Coronary artery (tissue), 2 donors: ENCODE measurements around the gene KRT16.

Source experiments
- DNase-seq: peaks from one replicate; pipeline ENCODE4 v3.0.0-alpha.2; 2017; ENCODE audit warnings: low spot score
- H3K27ac ChIP-seq, 2 donors: fragments of 200-600 bp; sonication (generic); one replicate each; pipeline ENCODE4 v1.5.1; 2016 to 2019
- H3K4me3 ChIP-seq: fragments of 200-600 bp; sonication (generic); 2 replicates; pipeline ENCODE4 v1.5.1; 2016; ENCODE audit warnings: mild to moderate bottlenecking, moderate library complexity
- TF ChIP-seq, protein P1 (sequence below): fragments of 200-600 bp; sonication (generic); IDR thresholded peaks from one replicate; pipeline ENCODE4 v1.5.1; 2019; ENCODE audit warnings: antibody characterized with exemption

Gene KRT16

DNA sequence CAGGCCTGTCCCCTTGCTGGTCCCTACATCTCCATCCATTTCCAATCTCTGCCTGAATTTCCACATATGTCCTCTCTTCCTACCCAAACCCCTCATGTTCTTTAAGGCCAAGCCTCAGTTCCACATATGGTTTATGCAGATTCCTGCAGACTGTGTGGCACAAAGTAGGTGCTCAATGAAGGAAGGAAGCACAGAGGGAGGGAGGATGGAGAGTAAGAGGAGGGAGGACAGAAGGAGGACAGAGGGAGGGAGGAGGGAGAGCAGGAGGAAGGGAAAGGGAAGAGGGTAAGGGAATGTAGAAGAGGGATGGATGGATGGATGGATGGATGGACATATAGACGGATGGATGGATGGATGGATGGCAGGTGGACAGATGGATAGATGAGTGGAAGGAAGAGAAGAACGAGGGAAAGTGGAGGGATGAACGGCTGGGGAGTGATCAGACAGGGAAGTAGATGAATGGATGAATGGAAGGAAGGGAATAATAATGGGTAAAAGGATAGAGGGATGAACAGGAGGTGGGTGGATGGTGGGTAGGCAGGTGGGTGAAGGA is 18.1 kb downstream of the KRT16 start:
- TF ChIP-seq, protein P1, sequence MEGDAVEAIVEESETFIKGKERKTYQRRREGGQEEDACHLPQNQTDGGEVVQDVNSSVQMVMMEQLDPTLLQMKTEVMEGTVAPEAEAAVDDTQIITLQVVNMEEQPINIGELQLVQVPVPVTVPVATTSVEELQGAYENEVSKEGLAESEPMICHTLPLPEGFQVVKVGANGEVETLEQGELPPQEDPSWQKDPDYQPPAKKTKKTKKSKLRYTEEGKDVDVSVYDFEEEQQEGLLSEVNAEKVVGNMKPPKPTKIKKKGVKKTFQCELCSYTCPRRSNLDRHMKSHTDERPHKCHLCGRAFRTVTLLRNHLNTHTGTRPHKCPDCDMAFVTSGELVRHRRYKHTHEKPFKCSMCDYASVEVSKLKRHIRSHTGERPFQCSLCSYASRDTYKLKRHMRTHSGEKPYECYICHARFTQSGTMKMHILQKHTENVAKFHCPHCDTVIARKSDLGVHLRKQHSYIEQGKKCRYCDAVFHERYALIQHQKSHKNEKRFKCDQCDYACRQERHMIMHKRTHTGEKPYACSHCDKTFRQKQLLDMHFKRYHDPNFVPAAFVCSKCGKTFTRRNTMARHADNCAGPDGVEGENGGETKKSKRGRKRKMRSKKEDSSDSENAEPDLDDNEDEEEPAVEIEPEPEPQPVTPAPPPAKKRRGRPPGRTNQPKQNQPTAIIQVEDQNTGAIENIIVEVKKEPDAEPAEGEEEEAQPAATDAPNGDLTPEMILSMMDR, result no peak
- DNase-seq, result no peak
- H3K4me3 ChIP-seq, result no peak overlapping the region
- no peak overlapping the region for H3K27ac ChIP-seq

DNA sequence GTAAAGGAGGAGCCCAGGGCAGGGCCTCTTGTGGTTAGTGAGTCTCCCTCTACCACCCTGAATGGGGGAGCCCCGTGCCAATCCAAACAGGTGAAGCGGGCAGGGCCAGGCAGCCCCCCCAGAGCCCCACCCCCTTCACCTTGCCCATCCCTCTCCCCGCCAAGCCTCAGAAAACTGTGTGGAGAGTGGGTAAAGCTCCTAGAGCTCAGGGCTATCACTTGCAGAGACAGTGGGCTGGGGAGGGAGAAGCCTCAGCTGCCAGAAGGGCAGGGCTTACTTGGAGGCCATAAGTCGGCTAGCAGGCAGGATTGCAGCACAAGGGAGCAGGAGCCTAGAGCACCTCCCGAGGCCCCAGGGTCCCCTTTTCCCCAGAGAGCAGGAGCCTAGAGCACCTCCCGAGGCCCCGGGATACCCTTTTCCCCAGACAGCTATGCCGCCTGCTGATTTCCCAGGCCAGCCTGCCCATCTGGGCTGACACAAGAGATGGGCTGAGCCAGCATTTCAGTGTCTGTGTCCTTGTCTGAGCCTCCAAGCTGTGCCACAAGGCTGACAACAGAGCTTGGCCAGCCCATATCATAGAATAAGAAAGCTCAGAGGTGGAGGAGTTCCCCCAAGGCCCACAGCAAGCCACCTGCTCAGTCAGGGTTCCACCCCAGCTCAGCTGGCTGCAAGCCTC is 19.1 kb downstream of the KRT16 start:
- TF ChIP-seq, protein P1, result no peak
- H3K27ac ChIP-seq, result no peak overlapping the region
- DNase-seq, result no peak
- H3K4me3 ChIP-seq, result no peak overlapping the region

DNA sequence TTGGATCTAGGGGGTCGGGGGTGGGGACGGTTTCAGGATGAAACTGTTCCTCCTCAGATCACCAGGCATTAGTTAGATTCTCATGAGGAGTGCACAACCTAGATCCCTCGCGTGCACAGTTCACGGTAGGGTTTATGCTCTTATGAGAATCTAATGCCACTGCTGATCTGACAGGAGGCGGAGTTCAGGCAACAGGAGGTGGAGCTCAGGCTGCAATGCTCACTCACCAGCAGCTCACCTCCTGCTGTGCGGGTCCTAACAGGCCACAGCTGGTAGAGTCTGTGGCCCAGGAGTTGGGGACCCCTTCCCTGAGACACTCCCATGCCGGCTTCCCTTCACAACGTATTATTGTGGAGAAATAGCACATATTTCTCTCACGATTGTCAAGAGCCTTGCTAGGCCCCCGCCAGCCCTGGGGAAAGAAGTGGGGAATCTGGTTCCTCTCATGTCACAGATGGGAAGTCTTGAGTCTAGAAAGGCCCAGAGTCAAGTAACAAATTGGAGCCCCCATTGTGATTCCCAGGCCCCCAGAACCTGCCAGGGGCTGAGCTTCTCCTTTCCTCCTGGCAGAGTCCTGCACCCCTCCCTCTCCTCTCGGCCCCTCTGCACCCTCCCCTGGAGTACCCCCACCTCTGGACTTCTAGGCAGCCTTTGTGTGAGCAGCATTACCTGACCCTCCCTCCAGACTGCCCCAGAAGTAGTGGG is 19.8 kb downstream of the KRT16 start:
- Histone ChIP-seq H3K27ac (no peak overlapping the region), H3K4me3 (no peak overlapping the region)
- TF ChIP-seq, protein P1, result no peak
- no peak for DNase-seq

DNA sequence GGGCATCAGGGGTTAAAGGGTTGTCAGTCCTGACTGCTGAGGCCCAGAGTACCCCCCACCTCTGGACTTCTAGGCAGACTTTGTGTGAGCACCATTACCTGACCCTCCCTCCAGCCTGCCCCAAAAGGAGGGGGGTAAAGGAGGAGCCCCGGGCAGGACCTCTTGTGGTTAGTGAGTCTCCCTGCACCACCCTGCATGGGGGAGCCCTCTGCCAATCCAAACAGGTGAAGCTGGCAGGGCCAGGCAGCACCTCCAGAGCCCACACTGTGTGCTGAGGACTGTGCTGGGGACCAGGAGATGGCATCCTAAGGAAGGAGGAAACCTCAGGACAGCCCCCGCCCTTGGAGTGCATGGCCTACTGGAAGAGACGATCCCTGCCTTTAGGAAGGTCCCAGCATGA is 23.3 kb downstream of the KRT16 start:
- no peak for DNase-seq

DNA sequence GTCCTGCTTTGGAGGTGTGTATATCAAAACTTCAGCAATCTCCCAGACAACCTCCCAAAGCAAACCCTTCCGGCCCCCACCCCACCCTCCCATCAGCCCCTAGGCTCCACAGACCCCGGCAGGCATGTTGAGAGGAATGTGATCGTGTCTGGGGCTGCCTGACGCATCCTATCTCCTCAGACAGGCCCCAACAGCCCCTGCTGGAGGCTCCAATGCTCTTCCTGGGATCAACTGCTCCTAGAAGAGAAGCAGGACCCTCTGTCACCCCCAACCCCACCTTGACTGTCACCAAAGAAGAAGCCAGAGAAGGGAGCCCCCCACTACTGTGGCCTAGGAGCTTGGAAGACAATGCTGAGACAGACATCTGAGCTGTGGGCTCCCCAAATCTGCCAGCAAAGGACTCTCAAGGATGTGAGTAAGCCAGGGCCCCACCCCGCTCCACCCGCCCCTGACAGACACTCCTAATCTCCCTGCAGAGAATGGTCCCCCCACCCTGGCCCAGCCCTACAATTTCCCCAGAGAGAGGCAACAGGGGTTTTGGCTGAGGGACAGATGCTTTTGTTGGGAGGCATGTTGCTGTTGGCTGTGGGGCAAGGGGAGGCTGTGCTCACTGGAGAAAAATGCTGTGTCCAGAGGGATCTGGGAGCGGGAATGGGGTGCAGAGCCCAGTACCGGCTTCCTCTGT is 24.3 kb downstream of the KRT16 start:
- Histone ChIP-seq H3K27ac (no peak overlapping the region), H3K4me3 (peak overlapping the region; percentile 48)
- DNase-seq, result no peak
- TF ChIP-seq, protein P1, result no peak

More for the DNA sequence above, 23.3 kb downstream of the KRT16 start:
- no peak overlapping the region for H3K27ac ChIP-seq
- no peak overlapping the region for H3K4me3 ChIP-seq
- TF ChIP-seq, protein P1, result no peak

DNA sequence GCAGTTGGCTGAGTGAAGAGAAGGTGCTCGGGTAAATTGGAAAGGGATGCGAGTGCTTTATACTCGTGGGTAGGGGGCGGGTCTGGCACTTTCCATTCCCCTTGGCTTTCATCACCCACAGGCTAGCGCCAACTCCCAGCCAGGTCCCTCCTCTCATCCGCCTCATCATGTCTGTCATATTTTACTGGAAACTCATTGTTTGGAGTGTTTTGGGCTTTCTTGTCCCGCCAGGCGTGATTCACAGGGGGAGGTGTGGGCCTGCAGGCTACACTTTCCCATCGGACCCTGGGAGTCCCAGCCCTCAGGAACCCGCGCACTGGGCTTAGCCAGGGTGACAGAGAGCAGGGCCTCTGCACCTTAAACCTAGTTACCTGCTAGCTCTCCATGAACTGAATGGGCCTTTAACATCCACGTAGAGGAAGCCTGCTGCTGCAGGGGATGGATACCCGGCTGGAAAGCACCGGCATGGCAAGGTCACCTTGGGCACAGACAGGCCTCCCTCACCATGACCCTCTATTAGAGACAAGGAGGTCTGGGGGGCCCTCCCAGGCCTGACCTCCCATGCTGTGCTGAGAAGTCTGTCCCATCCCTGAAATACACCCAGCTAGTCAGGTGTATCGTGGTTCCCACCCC is 25.6 kb downstream of the KRT16 start, which contains the start of gene KRT14:
TSS of gene KRT14 (minus strand) at position 33 of the 633 bp plus-strand sequence. CDS start 61 bp downstream, outside the sequence.
- no peak for DNase-seq
- Histone ChIP-seq H3K4me3 (no peak within 1 kb of the TSS), H3K27ac (no peak within 1 kb of the TSS)
- TF ChIP-seq, protein P1, result no peak
